BJ (cell line): ENCODE data around the gene CCDC116. TPM values are rescaled to one million over a fixed set of nuclear protein-coding genes. Genes with fewer than 3 reads are reported as not detected.

Experiments used
- CTCF ChIA-PET: fragments of 350-600 bp; formaldehyde crosslinking; extraction: SDS; loops from one replicate; lab custom pipeline; 2021; ENCODE audit warnings: antibody characterized with exemption, inconsistent platforms; lab: Yijun Ruan, JAX
- POLR2A ChIA-PET: fragments of 300-600 bp; sonication (Branson Sonifier 250); formaldehyde crosslinking; extraction: SDS; loops from one replicate; lab custom pipeline; 2021; ENCODE audit warnings: antibody characterized with exemption; lab: Charles Lee
- DNase-seq: peaks from one replicate; pipeline ENCODE4 v3.0.0-alpha.2; 2011; ENCODE audit warnings: low read depth
- H3K27me3 ChIP-seq: 2 replicates; pipeline ENCODE4 v1.6.0; 2011; ENCODE audit warnings: low read length; ENCODE audit not compliant: control insufficient read depth, insufficient read depth
- H3K36me3 ChIP-seq: 2 replicates; pipeline ENCODE4 v1.5.1; 2011; ENCODE audit warnings: low read length; ENCODE audit not compliant: control insufficient read depth, insufficient read depth
- H3K4me3 ChIP-seq: 2 replicates; pipeline ENCODE4 v1.5.1; 2011; ENCODE audit warnings: low read depth, mild to moderate bottlenecking, control low read depth, low read length
- polyA plus RNA-seq: library from polyadenylated mRNA; depleted of rRNA; stranded (reverse); fragments of >200 nt; gene quantifications from 2 replicates; pipeline ENCODE4 v1.2.3, GENCODE V29; 2011
- TF ChIP-seq, protein P1 (sequence below): IDR thresholded peaks from 2 replicates; pipeline ENCODE4 v1.5.1; 2011; ENCODE audit warnings: low read depth, mild to moderate bottlenecking, control low read depth, inconsistent platforms, low read length, moderate library complexity; ENCODE audit not compliant: insufficient read depth

Gene CCDC116
- polyA plus RNA-seq, 1 experiment, result 0.13 TPM

DNA sequence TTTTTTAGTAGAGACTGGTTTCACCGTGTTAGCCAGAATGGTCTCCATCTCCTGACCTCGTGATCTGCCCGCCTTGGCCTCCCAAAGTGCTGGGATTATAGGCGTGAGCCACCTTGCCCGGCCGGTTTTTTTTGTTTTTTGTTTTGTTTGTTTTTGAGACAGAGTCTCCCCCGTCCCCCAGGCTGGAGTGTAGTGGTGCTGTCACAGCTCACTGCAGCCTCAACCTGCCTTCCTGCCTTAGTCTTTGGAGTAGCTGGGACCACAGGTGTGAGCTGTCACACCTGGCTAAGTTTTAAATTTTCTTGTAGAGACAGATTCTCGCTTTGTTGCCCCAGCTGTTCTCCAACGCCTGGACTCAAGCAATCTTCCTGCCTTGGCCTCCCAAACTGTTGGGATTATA lies 36.5 kb downstream of the CCDC116 start:
- no peak for DNase-seq
- Histone ChIP-seq H3K27me3 (no peaks in the 10 kb centered on the region), H3K36me3 (peaks cover 16% of the 10 kb centered on the region), H3K4me3 (no peak overlapping the region)
- POLR2A ChIA-PET, result no interaction called here
- TF ChIP-seq, protein P1, sequence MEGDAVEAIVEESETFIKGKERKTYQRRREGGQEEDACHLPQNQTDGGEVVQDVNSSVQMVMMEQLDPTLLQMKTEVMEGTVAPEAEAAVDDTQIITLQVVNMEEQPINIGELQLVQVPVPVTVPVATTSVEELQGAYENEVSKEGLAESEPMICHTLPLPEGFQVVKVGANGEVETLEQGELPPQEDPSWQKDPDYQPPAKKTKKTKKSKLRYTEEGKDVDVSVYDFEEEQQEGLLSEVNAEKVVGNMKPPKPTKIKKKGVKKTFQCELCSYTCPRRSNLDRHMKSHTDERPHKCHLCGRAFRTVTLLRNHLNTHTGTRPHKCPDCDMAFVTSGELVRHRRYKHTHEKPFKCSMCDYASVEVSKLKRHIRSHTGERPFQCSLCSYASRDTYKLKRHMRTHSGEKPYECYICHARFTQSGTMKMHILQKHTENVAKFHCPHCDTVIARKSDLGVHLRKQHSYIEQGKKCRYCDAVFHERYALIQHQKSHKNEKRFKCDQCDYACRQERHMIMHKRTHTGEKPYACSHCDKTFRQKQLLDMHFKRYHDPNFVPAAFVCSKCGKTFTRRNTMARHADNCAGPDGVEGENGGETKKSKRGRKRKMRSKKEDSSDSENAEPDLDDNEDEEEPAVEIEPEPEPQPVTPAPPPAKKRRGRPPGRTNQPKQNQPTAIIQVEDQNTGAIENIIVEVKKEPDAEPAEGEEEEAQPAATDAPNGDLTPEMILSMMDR, result no peak
- CTCF ChIA-PET, result interaction anchor here (0.9 kb wide), 1 partner anchor 11 kb away, joined by 3 read pairs; no protein-coding TSS in a partner anchor

DNA sequence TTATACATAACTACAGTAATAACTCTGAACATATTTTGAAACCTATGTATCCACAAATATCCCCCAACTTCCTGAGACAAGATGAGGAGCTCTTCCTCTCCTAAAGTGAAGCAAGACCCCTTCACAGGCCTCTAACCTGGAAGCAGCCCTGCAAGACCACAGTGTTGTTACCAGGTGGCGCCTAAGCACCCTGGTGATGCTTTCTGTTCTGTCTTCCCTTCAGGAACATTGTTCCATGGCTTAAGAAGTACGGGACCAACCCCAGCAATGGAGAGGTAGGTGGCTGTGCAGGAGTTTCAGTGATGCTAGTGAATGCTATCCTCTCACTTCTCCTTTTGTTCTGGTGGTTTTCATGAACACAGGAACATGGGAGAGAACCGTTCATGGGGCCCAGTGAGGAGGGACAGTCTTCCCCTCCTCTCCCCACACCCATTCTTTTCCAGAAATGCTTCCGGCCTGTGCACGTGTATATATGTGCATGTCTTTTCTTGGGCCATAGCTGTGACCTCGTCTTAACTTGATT lies 39.6 kb downstream of the CCDC116 start:
- TF ChIP-seq, protein P1, result no peak
- Histone ChIP-seq H3K4me3 (no peak overlapping the region), H3K36me3 (peaks cover 26% of the 10 kb centered on the region), H3K27me3 (no peaks in the 10 kb centered on the region)
- POLR2A ChIA-PET, result no interaction called here
- no peak for DNase-seq
- CTCF ChIA-PET, result interaction anchor here (0.6 kb wide), 1 partner anchor 46 kb away, joined by 3 read pairs; no protein-coding TSS in a partner anchor

DNA sequence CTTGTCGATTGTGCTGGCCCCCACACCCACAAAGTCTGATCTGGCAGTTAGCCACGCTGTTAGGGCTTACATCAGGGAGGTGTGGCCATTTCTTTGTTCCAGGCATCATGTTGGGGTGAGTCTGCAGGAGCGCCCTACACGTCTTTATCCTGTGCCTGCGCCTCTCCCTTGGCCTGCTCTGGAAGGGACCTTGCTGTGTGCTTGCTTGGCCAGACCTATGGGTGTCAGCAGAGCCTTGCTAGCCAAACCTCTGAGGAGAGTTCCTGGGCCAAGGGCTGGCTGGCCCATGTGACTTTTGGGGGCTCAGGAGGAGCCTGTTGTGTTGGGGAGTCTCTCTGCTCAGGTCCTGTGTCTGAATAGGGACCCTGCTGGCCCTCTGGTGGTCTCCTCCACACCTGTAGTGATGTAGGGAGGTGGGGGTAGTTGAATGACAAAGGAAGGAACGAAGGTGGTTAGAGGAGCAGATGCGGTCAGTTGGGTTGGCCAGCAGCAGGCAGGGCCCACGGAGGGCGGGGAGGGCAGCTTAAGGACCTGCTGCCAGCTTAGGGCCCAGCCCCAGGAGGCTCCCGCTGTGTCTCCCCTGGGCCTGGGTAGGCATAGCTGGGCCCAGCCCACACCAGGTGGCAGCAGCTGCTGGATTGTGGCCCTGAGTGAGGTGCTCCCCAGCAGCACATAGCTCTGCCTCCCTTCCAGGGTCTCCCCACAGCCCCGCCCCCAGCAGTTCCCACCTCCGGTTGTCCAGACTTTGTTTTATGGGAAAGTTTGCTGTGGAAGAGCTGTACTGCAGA lies 41.2 kb downstream of the CCDC116 start:
- DNase-seq, result no peak
- CTCF ChIA-PET, result interaction anchor here (1.7 kb wide), 1 partner anchor 299 kb away, joined by 3 read pairs; no protein-coding TSS in a partner anchor
- H3K36me3 ChIP-seq, result peaks cover 29% of the 10 kb centered on the region
- no peaks in the 10 kb centered on the region for H3K27me3 ChIP-seq
- H3K4me3 ChIP-seq, result no peak overlapping the region
- TF ChIP-seq, protein P1, result no peak
- POLR2A ChIA-PET, result no interaction called here

DNA sequence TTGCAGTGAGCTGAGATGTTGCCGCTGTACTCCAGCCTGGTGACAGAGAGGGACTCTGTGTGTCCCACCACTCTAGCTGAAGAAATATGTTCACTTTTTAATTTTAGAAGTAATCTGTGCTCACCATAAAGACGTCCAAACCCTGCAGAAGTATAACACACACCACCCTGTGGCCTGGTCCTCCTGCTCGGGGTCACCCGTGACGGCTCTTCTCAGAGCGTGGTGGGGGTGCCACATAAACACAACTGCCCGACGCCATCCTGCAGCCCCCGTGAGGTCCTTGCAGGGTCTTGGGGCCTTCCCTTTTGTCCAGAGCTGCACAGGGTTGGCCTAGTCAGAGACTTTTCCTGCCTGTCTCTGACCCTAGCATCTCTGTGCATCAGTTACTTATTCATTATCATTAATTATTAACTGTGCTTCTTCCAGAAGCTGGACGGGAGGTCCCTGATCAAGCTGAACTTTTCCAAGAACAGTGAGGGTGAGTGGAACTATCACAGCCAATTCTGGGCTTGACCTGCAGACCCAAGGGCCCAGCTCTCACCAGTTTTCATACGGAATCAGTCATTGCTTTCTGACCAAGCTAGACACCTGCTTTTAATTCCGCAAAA lies 42.2 kb downstream of the CCDC116 start:
- Histone ChIP-seq H3K27me3 (no peaks in the 10 kb centered on the region), H3K4me3 (no peak overlapping the region), H3K36me3 (peaks cover 29% of the 10 kb centered on the region)
- TF ChIP-seq, protein P1, result no peak
- ChIA-PET CTCF (interaction anchor here (1.7 kb wide), 1 partner anchor 298 kb away, joined by 3 read pairs; no protein-coding TSS in a partner anchor), POLR2A (interaction anchor here (0.5 kb wide), 1 partner anchor 61 kb away, joined by 3 read pairs; no protein-coding TSS in a partner anchor)
- DNase-seq, result no peak
